ENCODE measurements around the gene TMEM52B.

Gene TMEM52B

DNA sequence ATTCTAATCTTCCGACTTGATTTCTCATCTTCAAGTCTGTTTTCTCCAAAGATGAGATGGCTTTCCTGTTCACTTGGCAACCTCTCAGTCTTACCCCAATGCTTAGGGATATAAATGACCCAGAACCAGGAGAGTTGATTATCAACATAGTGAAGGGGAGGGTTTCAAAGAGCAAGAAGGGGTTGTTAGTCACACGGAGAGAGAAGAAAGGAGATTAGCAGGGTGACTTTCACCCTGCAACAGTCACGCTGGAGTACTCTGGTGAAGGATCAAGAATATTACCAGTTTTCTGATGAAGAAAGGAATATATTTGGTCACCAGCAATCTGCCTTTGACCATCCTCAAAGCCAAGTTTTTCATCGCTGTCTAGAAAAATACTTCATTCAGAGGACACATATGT, at the start of gene TMEM52B:
Gene TMEM52B, plus strand, starts transcription at position 212 of the 400 bp plus-strand sequence. CDS start 543 bp downstream, outside the sequence.
- in situ Hi-C loops (cut with HindIII; ENCODE audit: low sequenced_read_pairs), result no loop called here

GRCh38 chr12:10130042-10130441, 48.8 kb upstream of the TMEM52B start, which contains the start of gene CLEC7A:
TSS of gene CLEC7A (minus strand) at chr12:10130199. CDS start at chr12:10130082, 117 bp downstream.
- in situ Hi-C loops (cut with HindIII; ENCODE audit: low sequenced_read_pairs), result no loop called here

GRCh38 chr12:10131111-10131690, 47.6 kb upstream of the TMEM52B start:
- in situ Hi-C loops (cut with HindIII; ENCODE audit: low sequenced_read_pairs), result no loop called here

DNA sequence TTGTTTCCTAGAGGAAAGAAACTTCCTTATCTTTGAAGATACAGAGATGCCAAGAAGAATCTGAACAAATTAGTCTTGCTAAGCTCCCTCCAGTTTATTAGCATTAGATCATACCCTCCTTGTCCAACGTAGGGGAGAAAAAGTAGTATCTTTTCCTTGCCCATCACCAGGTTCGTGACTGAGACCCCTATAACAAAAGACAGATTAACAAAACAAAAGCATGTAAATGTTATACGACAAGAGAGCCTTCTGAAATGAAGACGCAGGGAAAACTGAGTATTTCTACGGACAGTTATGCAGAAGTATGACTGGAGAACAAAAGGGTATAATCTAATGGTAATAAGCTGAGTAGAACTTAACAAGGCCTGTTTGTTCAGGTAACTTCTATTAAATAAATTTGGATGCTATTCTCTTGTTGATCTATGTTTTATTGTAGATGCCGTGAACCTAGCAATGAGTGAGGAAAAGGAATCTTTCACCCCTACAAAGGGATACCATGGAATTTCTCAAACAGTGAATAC, 45.9 kb upstream of the TMEM52B start:
- in situ Hi-C loops (cut with HindIII; ENCODE audit: low sequenced_read_pairs), result no loop called here

GRCh38 chr12:10135126-10135525, 43.7 kb upstream of the TMEM52B start:
- in situ Hi-C loops (cut with HindIII; ENCODE audit: low sequenced_read_pairs), result no loop called here

- in situ Hi-C loops (cut with HindIII; ENCODE audit: low sequenced_read_pairs), result no loop called here
These were observed 42.1 kb upstream of the TMEM52B start for GRCh38 chr12:10136637-10137205.

DNA sequence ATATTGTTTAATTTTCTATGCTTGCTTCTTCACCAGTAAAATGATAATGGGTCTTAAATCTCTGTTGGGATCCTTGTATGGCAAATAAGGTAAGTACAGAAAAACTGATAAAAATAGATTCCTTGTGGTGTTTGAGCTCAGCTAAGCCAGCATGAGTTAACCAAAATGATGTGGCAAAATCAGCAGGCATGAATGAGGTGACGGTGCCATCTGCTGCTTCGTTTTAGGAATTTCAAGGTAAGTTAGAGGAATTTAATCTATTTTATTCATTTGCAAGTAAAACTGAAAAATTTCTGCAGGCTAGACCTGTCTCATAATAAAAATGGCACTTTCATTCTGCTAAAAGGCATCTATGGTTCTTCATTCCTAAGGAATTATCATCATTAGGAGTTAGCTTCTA, 38.8 kb upstream of the TMEM52B start:
- in situ Hi-C loops (cut with HindIII; ENCODE audit: low sequenced_read_pairs), result no loop called here

DNA sequence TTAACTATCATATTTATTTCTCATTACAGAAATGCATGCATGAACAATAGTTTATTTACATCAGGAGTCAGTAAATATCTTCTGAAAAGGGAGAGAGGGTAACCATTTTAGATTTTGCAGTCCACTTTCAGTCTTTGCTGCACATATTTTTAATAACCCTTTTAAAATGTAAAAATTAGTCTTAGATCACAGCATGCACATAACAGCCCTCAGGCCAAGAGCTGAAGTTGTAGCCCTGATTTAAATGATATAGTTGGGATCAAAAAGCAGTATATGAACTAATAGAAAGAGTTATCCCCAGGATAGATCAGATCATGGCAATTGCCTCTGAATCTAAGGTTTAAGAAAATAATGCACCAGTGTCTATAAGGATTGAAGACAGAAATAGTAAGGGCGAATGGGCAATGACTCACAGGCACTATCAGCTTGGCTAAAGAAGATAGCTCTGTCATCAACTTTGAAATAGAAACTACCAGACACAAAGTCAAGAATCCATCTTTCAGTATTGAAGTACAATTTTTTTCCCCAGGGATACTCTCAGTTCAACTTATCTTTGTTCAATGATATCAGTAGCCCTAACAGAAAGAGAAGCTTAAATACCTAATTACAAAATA, 35.7 kb upstream of the TMEM52B start:
- in situ Hi-C loops (cut with HindIII; ENCODE audit: low sequenced_read_pairs), result no loop called here

DNA sequence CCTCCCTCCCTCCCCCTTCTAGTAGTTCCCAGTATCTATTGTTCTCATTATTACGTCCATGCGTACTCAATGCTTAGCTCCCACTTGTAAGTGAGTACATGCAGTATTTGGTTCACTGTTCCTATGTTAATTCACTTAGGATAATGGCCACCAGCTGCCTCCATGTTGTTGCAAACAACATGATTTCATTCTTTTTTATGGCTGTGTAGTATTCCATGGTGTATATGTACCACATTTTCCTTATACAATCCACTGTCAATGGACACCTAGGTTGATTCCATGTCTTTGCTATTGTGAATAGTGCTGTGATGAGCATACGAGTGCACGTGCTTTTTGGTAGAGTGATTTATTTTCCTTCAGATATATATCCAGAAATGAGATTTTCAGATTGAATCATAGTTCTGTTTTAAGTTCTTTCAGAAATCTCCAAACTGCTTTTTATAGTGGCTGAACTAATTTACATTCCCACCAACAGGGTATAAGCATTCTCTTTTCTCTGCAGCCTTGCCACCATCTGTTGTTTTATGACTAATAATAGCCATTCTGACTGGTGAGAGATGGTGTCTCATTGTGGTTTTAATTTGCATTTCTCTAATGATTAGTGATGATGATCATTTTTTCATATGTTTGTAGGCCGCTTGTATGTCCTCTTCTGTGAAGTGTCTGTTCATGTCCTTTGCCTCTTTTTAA, 31.0 kb upstream of the TMEM52B start:
- in situ Hi-C loops (cut with HindIII; ENCODE audit: low sequenced_read_pairs), result no loop called here

- in situ Hi-C loops (cut with HindIII; ENCODE audit: low sequenced_read_pairs), result loop anchor here (5.0 kb wide), 1 partner anchor 69 kb away; no protein-coding TSS in a partner anchor
These were observed 27.2 kb upstream of the TMEM52B start for GRCh38 chr12:10151621-10152020.

DNA sequence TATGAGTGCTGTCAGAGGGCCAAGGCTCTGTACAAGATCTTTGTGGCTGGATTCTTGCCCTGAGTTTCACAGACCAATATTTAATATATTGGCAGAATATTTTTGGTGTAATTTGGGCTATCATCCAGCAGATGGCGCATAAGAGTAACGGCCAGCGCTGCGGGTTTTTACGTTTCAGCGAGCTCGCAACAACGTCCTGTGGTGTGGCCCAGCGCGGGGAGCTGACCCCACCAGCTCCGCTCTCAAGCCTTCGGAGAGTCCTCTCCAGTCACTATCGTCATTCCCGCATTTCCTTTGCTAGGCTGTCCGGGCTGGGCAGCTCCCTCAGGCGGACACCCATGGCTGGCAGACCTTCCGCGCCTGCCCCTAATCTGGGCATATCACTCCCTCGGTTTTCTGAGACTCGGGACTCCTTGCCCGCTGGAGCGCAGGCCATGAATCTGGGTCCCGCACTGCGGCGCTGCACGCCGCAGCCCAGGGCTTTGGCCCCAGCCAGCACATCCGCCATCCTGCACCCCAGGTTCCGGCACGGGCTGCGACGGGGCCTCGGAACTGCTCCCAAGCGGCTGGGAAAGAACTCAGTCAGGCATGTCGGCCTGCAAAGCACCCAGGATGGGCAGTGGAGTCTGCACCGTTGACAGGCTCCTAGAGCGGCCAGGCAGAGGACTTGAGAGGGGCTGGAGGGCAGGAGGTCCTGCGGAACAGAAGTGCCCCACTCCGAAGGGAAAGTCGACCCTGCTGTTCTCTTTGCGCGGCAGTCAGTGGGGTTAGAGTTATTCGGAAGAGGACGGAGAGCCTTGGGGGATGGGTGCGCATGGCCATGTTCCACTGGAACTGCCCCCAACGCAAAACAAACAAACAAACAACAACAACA, 25.3 kb upstream of the TMEM52B start:
- in situ Hi-C loops (cut with HindIII; ENCODE audit: low sequenced_read_pairs), result loop anchor here (5.0 kb wide), 1 partner anchor 71 kb away; no protein-coding TSS in a partner anchor

GRCh38 chr12:10154145-10154496, 24.7 kb upstream of the TMEM52B start:
- in situ Hi-C loops (cut with HindIII; ENCODE audit: low sequenced_read_pairs), result loop anchor here (5.0 kb wide), 1 partner anchor 72 kb away; no protein-coding TSS in a partner anchor

DNA sequence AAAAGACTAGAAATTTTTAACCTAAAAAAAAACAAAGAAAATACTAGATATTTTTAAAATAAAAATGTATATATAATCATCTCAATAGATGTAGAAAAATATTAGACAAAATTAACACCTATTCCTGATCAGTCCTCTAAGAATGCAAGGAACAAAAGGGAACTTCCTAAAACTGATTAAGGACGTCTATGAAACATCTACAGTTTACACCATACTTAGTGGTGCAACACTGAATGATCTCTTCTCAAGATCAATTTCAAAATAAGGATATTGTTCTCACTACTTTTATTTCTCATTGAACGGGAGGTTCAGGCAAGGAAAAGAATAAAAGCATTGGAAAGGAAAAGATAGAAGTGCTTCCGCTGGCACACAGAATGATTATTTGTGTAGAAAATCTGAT, 22.9 kb upstream of the TMEM52B start:
- in situ Hi-C loops (cut with HindIII; ENCODE audit: low sequenced_read_pairs), result loop anchor here (5.0 kb wide), 3 partner anchors 51 to 129 kb away; no protein-coding TSS in a partner anchor

DNA sequence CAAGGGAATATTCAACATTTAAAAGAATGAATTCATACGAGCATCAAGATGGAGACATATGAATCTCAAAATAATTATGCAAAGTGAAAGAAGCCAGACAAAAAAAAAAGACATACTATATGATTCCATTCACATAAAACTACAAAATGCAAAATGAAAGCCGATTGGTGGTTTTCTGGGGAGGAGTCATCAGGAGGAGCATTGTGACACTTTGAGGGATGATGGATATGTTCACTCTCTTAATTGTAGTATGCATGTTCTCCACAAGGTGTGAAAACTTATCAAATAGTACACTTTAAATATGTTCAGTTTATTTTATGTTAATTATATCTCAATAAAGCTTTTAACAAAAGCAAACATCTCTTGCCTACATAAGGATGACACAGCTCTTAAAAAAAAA, 20.4 kb upstream of the TMEM52B start:
- in situ Hi-C loops (cut with HindIII; ENCODE audit: low sequenced_read_pairs), result loop anchor here (5.0 kb wide), 3 partner anchors 49 to 131 kb away; no protein-coding TSS in a partner anchor

GRCh38 chr12:10159280-10159679, 19.6 kb upstream of the TMEM52B start:
- in situ Hi-C loops (cut with HindIII; ENCODE audit: low sequenced_read_pairs), result loop anchor here (5.0 kb wide), 3 partner anchors 48 to 132 kb away; no protein-coding TSS in a partner anchor

- in situ Hi-C loops (cut with HindIII; ENCODE audit: low sequenced_read_pairs), result no loop called here
These were observed 18.0 kb upstream of the TMEM52B start for GRCh38 chr12:10160617-10161385.

- in situ Hi-C loops (cut with HindIII; ENCODE audit: low sequenced_read_pairs), result no loop called here
These were observed 15.7 kb upstream of the TMEM52B start for GRCh38 chr12:10163084-10163483.

DNA sequence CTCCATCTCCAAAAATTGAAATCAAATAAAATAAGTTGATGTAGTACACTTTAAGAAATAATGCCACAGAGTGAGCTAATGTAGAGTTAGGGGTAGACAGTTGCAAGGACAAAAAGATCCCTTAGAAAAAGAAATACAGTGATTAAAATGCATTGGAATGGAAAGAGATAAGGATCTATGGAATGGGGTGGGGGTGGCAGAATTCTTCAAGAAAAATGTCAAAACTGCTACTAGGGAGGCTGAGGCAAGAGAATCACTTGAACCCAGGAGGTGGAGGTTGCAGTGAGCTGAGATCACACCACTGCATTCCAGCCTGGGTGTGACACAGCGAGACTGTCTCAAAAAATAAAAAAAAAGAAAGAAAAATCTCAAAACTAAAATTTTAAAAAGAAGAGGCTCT, 13.4 kb upstream of the TMEM52B start:
- in situ Hi-C loops (cut with HindIII; ENCODE audit: low sequenced_read_pairs), result no loop called here

DNA sequence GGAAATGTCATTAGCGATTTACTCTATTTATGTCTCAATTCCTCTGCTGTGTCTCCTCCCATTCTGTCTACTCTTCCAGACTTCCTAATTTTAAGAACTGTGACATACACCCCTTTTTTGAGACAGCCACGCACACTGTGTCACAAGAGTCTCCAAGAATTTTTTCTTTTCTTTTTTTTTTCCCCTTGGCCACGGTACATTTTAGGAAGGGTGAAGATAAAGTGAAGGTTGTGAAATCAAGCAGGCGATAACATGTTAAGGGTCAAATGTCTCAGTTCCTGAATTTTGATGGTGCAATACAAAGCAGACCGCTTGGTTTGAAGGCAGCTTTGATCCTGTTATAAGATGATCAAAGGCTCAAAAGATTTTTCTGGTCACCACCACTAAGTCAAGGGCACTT, 11.2 kb upstream of the TMEM52B start:
- in situ Hi-C loops (cut with HindIII; ENCODE audit: low sequenced_read_pairs), result no loop called here

DNA sequence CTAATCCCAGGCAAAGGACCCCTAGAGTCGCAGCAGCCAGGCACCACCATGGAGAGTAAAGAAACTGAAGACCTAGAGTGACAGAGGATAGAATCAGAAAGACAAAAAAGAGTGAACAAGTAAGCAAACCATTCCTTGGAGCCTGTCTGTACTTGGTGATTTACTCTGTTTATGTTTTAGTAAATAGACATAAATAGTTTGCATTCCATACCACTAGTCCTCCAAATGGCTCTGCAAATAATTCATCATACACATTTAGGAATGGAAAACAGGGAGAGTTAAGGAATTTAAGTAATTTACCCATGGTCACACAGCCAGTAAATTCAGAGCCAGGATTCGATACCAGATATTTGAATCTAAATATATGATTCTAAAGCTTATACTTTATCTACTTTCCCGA, 9.7 kb upstream of the TMEM52B start:
- in situ Hi-C loops (cut with HindIII; ENCODE audit: low sequenced_read_pairs), result no loop called here
